NCI-H1092 treated with DMSO at 0.1 percent for 48 hours (cell line): ENCODE measurements around the gene MMP24OS.
A peak's percentile ranks its signal among the peaks of the same experiment; 100 is the strongest.
"Not testable (repeated sequence)": the region's sequence is repeated elsewhere in the genome, so short reads cannot be mapped to it uniquely, and the experiment has no call there.

ENCODE experiments used
- DNase-seq: peaks from one replicate; lab custom pipeline; 2025; lab: John Stamatoyannopoulos, UW

Gene MMP24OS

DNA sequence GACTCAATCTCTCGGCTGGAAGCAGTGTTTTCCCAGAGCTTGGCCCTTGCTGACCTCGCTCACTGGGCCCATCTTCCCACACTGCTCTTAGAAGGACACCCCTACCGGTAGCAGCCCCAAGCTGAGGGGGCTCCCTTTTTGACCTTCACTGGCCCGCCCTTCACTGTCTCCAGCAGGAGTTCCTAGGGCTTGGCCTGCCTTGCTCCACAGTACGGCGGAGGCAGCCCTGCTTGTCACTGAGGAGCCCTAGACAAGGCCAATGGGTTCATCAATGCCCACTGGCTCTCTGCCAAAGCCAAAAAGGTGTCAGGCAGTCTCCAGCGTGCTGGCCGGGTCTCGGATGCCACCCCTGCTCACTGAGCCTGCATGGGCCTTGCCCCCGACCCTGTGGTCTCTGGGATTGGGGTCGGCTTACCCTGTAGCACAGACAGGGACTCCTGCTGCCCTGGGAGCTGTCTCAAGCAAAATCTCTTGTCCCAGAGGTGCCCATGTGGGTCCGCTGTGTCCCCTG, 2.1 kb downstream of the MMP24OS start:
- no peak for DNase-seq

DNA sequence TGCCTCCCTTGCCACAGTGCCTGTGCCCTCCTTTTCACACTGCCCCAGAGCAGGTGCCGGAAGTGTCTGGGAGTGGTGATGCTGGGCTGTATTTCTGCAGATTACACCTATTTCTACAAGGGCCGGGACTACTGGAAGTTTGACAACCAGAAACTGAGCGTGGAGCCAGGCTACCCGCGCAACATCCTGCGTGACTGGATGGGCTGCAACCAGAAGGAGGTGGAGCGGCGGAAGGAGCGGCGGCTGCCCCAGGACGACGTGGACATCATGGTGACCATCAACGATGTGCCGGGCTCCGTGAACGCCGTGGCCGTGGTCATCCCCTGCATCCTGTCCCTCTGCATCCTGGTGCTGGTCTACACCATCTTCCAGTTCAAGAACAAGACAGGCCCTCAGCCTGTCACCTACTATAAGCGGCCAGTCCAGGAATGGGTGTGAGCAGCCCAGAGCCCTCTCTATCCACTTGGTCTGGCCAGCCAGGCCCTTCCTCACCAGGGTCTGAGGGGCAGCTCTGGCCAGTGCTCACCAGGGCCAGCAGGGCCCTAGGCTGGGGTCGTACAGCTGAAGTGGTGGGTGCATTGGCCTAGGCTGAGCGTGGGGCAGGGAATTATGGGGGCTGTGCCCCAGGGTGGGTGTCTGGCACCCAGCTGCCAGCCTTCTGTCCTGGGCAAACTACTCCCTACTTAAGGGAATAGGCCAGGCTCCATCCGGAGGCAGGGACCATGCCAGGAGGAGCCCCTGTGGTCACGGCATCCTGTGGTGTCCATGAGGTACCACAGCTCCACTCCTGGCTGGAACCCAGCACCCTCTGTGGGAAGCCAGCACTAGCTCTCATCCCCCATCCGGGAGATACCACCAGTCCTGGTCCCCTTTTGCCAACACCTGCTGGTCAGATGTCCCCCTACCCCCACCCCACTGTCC, 3.5 kb downstream of the MMP24OS start:
- DNase-seq: no peak

DNA sequence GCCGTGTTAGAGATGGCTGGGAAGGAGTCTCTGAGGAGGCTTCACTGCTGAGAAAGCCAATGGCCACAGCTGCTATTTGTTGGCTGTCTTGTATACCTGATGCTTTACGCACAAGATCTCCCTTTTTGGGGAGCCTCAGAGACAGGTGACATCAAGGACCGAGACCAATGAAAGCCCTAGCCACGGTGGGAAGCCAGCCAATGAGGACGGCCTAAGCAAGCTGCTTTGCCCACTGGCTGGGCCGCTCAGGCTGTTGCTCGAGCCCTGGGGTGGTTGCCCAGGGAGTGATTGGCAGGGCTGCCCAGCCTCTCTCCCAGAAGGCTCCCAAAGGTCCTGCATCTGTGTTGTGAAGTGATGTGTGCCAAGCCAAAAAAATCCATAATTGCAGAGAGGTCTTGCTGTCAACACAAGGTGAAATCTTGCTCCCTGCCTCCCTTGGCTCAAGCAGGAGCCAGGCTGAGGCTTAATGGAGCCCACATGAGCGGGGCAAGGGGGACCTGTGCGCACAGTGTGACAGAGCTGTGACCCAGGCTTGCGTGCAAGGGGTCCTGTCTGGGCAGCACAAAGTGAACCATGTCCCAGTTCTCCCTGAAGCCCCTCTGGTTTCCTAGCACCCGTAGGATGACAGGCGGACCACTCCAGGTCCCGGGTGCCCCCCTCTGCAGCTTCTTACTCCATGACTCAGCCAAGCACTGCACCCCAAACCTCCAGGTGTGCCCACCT, 4.3 kb downstream of the MMP24OS start:
- DNase-seq: no peak

DNA sequence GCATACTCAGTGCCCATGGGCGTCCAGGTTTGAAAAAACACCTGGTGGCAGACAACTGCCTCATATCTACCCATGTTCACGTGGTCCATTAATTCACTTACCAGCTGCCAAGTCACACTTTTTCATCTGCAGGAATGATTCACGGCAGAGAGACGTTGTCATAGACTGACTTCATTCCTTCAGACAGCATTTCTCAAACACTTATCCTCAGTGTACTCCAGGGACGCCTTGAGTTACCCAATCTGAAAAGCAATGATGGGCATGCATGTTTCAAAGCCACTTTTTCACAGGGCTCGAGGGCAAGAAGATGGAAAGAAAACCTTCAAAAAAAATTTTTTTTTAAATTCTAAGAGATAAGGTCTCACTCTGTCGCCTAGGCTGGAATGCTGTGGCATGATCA, 6.0 kb downstream of the MMP24OS start:
- DNase-seq: no peak

DNA sequence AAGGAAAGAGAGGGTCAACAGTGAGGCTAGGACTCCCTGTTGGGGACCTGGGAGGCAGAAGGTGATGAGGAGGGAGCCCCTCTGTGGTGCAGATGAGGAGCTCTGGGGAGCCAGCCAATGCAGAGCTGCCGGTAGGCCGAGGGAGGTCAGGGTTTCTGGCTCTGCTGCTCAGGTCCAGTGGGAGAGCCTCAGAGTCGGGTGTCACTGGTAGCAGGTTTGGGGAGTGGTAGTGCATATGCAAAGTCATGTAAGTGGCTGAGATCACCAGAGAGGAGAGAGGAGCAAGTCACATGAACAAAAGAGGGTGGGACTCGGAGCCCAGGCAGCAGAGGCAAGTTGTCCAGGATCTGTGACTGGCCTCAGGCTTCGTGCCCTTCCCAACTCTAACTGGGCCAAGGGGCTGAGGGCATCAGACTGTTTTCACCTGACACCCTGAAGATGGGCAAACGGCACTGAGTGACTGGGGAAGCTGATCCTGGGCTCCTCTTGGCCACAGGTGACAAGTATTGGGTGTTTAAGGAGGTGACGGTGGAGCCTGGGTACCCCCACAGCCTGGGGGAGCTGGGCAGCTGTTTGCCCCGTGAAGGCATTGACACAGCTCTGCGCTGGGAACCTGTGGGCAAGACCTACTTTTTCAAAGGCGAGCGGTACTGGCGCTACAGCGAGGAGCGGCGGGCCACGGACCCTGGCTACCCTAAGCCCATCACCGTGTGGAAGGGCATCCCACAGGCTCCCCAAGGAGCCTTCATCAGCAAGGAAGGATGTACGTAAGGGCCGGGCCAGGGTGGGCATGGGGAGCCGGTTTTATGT, 6.6 kb downstream of the MMP24OS start:
- no peak for DNase-seq

DNA sequence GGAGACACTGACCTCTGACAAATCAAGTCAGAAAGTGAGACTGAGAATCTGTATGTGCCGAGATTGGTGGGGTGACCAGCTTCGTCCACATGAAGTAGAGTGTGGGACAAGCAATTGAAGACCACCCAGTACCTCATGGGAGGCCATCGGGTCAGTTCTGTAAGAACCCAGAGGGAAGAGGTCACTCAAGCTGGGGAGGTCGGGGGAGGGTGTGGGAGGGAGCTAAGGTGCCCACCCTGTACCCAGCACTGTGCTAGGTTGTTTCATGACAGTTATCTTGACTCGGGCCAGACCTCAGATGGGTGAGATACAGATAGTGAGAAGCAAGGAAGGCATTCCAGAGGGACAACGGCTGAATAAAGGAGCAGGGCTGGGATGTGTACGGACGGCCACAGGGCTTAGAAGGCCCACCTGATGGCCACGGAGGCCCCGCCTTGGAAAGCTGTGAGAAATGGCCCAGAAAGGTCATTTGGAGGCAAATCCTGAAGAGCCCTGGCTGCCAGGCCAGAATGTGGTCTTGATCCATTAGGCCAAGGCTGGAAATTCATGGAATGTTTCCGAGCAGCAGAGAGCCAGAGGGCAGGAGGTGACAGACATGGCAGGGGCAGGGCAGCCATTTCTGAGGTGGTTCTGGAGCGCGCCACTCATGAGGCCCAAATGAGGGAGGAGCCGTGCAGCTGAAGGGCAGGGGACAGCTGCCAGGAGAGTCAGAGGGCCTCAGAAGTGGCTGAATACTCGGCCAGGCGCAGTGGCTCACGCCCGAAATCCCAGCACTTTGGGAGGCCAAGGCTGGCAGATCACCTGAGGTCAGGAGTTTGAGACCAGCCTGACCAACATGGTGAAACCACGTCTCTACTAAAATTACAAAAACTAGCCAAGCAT, 7.7 kb downstream of the MMP24OS start:
- DNase-seq: no peak

DNA sequence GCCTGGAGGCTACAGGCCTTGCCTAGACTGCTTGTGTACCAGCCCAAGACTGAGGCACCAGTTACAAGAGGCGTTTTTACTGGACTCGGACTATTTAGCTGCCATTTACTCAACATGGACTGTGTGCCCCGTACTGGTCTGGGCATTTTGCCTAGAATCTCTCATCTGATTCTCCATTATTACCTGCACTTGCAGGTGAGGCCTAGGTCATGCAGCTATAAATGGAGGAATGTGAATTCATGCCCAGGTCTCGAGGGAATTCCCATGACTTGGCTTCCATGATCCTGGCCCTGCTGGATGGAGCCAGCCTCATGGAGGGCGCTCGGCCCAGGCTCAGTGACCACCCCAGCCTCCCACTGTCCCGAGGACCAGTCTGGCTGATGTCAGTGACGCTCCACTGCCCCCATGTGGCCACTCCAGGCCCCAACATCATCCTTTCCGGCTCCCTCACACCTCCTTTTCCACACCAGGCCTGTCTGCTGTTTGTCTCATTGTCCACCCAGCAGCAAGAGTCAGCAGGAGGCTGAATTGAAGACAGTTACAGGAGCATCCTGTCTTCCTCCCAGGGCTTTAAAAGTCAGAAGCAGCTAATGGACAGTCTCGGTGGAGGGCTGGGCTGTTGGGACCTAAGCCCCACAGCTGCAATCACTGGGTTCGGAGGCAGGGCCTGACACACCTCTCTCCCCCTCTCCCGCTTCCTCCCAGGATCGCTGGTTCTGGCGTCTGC, 8.7 kb downstream of the MMP24OS start:
- peak; percentile 27 for DNase-seq

DNA sequence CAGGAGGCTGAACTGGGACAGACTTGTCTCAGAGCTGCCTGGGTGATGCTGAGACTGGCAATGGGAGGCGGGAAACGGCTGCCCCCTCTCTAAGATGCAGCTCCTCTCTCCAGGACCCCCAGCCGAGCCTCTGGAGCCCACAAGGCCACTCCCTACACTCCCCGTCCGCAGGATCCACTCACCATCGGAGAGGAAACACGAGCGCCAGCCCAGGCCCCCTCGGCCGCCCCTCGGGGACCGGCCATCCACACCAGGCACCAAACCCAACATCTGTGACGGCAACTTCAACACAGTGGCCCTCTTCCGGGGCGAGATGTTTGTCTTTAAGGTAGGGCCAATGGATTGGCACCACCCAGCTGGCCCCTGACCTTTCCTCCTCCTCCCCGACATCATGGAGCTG, 10.8 kb downstream of the MMP24OS start:
- no peak for DNase-seq

GRCh38 chr20:35264755-35265154, 13.2 kb downstream of the MMP24OS start:
- DNase-seq: no peak

DNA sequence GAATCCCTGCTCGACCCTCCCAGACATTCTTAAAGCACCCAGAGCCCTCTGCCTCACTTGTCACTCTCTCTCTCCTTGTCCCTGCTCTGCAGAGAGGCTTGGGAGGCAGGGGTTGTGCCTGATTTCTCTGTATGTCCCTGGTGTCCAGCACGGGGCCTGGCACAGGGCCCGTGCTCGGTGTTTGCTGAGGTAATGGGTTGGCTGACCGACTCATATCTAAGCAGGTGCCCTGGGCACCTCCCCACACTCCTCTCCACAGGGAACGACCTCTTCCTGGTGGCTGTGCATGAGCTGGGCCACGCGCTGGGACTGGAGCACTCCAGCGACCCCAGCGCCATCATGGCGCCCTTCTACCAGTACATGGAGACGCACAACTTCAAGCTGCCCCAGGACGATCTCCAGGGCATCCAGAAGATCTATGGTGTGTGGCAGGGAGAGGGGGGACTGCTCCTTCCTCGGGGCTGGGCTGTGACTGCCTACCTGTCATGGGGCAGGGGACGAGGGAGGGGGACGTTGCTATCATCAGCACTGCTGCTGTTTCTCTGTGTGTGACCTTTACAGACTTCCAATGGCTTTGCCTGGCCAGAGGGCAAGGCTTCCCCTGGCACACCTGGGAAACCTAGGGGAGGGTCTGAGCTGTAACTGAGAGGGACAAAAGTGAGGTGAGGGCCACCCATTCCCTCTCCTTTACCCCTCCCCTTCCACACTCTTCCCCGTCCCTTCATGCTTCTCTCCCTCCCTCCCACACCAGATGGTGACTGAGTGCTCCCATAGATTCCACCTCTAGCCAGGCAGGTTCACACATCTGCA, 14.2 kb downstream of the MMP24OS start:
- no peak for DNase-seq

DNA sequence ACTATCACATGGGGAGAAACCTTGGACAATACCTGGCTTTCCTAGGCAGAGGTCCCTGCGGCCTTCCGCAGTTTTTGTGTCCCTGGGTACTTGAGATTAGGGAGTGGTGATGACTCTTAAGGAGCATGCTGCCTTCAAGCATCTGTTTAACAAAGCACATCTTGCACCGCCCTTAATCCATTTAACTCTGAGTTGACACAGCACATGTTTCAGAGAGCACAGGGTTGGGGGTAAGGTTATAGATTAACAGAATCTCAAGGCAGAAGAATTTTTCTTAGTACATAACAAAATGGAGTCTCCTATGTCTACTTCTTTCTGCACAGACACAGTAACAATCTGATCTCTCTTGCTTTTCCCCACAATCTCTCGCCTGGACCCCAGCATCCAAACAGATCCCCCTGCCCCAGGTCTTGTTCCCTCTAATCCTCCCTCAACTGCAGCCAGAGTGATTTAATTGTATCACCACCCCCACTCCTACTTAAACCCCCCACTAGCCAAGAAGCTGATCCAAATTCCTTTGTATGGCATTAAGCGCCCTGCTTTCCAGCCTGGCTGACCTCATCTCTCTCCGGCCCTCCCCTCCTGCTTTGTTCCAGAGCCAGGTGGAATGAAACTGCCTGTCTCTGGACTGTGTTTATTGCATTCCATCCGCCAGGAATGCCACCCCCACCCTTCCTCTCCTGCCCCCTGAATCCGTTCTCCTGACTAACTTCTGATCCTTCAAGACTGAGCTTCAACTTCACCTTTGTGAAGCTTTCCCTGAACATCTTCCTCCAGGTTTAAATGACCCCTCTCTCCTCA, 15.0 kb downstream of the MMP24OS start:
- DNase-seq: not testable (repeated sequence)

GRCh38 chr20:35262321-35262720, 15.6 kb downstream of the MMP24OS start:
- not testable (repeated sequence) for DNase-seq

GRCh38 chr20:35260426-35260825, 17.5 kb downstream of the MMP24OS start:
- DNase-seq: no peak

DNA sequence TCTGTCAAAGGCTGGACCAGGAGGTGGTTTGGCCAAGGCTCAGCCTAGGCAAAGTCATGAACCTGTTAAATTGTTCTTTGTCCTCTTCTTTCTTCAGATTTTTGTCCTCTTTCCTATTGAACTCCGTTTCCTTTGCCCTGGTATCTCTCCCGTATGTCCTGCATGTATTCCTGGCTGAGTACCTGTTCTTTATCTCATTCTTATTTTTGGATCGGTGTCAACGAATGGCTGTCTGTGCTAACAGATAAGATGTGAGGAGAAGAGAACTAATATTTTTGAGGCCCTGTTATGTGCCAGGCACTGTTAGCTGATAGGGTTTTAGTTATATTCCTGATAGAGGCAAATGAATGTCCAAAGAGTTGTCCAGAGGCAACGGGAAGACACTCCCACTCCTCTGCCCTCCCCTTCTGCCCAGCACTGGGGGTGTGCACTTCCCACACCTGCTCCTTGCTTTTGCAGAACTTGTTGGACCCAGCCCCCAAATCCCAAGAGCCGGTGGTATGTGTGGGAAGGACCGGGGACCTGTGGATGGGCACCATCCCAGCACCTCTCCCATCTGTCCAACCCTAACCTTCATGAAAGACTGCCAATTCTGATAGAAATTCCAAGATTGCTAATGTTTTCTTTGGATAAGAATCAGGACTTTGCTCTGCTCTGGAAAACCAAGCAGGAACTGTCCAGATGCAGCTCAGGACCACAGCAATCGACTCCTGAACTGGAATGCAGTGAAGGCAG, 20.6 kb downstream of the MMP24OS start:
- no peak for DNase-seq

DNA sequence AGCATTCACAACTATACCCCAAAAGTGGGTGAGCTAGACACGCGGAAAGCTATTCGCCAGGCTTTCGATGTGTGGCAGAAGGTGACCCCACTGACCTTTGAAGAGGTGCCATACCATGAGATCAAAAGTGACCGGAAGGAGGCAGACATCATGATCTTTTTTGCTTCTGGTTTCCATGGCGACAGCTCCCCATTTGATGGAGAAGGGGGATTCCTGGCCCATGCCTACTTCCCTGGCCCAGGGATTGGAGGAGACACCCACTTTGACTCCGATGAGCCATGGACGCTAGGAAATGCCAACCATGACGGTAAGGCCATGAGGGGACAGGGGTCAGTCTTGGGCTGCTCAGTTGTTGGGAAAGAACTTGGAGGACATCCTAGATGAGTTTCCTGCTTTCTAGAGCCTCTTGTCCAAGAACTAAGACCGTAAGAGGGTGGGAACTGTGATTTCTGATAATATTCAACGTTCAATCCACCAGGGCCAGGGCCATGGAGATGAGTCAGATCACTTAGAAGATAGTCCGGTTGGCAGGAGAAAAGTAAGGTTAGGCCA, 23.4 kb downstream of the MMP24OS start:
- no peak for DNase-seq

- DNase-seq: no peak
These were observed 24.9 kb downstream of the MMP24OS start for GRCh38 chr20:35253010-35253409.

DNA sequence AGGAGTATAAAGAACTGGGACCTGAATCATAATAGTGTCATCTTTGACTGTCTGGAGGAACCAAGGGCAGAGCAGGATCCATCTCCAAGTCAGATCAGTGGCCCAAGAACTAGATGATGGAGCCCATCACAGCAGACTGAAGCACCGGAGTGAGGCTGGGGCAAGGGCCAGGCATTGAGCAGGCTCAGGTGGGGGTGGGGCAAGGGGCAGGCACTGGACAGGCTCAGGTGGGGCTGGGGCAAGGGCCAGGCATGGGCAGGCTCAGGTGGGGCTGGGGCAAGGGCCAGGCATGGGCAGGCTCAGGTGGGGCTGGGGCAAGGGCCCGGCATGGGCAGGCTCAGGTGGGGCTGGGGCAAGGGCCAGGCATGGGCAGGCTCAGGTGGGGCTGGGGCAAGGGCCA, 25.3 kb downstream of the MMP24OS start:
- not testable (repeated sequence) for DNase-seq

GRCh38 chr20:35252037-35252461, 25.9 kb downstream of the MMP24OS start:
- no peak for DNase-seq
